ENCODE measurements around the gene POU6F2.

POU6F2 gene

DNA sequence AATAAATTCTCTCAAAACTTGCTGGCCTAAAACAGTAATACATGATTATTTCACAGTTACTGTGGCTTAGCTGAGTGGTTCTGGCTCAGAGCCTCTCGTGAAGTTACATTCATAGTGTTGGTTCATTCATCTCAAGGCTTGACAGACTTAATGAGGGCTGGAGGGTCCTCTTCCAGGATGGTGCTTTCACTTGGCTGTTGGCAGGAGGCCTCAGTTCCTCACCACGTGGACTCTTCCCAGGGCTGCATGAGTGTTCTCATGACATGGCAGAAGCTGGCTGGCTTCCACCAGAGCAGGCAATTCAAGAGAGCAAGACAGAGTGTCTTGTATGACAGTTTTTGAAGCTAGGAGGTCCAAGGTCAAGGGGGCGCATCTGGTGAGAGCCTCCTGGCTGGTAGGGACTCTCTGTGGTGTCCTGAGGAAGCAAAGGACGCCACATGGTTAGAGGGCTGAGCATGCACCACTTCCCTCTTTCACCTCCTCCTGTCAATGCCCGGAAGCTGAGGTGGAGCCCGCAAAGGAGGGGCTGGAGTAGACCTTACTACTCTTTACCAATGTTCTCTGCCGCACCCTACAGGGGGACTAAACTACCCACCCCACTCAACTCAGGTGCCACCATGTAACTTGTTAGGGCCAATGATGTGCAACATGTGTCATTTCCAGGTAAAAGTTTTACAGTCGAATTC, 530.3 kb downstream of the POU6F2 start (continued):
- TF ChIP-seq ZNF16 (tag by site-specific recombination; IDR thresholded peaks at IDR 0.05; ENCODE audit: low read depth) (no peak), ZNF155 (tag by site-specific recombination; IDR thresholded peaks at IDR 0.05) (no peak), ZNF501 (tag by site-specific recombination; IDR thresholded peaks at IDR 0.05) (no peak), ZNF664 (tag by site-specific recombination; IDR thresholded peaks at IDR 0.05) (no peak), ZNF747 (tag by site-specific recombination; IDR thresholded peaks at IDR 0.05) (no peak)
- TF ChIP-seq, protein P1, sequence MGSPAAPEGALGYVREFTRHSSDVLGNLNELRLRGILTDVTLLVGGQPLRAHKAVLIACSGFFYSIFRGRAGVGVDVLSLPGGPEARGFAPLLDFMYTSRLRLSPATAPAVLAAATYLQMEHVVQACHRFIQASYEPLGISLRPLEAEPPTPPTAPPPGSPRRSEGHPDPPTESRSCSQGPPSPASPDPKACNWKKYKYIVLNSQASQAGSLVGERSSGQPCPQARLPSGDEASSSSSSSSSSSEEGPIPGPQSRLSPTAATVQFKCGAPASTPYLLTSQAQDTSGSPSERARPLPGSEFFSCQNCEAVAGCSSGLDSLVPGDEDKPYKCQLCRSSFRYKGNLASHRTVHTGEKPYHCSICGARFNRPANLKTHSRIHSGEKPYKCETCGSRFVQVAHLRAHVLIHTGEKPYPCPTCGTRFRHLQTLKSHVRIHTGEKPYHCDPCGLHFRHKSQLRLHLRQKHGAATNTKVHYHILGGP (tag by site-specific recombination; IDR thresholded peaks at IDR 0.05) = no peak

DNA sequence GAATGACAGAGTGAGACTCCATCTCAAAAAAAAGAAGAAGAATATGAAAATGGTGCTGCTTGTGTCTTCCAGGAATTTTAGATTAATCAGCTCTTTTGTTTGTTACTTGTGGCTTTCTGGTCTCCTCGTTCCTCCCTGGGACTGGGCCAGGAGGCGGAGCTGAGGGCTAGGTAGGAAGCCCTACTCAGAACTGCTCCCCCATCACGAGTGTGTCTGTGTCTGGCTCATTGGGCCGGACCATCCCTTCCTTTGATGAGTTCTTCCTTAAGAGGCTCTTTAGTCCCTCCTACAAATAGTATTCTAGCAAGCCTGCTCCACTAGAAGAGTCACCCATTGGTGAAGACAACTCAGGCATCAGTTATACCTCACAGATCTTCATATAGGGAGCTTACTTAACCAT, 531.7 kb downstream of the POU6F2 start:
- TF ChIP-seq, protein P2, sequence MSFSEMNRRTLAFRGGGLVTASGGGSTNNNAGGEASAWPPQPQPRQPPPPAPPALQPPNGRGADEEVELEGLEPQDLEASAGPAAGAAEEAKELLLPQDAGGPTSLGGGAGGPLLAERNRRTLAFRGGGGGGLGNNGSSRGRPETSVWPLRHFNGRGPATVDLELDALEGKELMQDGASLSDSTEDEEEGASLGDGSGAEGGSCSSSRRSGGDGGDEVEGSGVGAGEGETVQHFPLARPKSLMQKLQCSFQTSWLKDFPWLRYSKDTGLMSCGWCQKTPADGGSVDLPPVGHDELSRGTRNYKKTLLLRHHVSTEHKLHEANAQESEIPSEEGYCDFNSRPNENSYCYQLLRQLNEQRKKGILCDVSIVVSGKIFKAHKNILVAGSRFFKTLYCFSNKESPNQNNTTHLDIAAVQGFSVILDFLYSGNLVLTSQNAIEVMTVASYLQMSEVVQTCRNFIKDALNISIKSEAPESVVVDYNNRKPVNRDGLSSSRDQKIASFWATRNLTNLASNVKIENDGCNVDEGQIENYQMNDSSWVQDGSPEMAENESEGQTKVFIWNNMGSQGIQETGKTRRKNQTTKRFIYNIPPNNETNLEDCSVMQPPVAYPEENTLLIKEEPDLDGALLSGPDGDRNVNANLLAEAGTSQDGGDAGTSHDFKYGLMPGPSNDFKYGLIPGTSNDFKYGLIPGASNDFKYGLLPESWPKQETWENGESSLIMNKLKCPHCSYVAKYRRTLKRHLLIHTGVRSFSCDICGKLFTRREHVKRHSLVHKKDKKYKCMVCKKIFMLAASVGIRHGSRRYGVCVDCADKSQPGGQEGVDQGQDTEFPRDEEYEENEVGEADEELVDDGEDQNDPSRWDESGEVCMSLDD (tag by site-specific recombination; IDR thresholded peaks at IDR 0.05) = no peak
- TF ChIP-seq AEBP2 (tag by site-specific recombination; IDR thresholded peaks at IDR 0.05; ENCODE audit: borderline replicate concordance) (no peak), ZNF398 (tag by site-specific recombination; IDR thresholded peaks at IDR 0.05) (no peak), ZSCAN5A (tag by site-specific recombination; IDR thresholded peaks at IDR 0.05) (no peak)
- H3K4me3 ChIP-seq (ENCODE audit: low read depth, low read length) = no peak overlapping the region
- H3K36me3 ChIP-seq (ENCODE audit: control insufficient read depth in 2 of 2, insufficient read depth in 1 of 2, low read length in 2 of 2) = no peaks in the 10 kb centered on the region
- H3K27ac ChIP-seq (ENCODE audit: extremely low read depth, low read depth, low read length) = no peak overlapping the region
- no peaks in the 10 kb centered on the region for H3K9me3 ChIP-seq (ENCODE audit: control insufficient read depth, insufficient read depth, low read depth, low read length)
- H3K4me1 ChIP-seq (ENCODE audit: control insufficient read depth, insufficient read depth, low read length) = no peaks in the 10 kb centered on the region
- ChIA-PET CTCF (interaction anchor here (0.6 to 1.0 kb wide), 3 partner anchors 10 to 592 kb away, joined by 3 to 5 read pairs (median 5); no protein-coding TSS in a partner anchor), POLR2A (no interaction called here)

DNA sequence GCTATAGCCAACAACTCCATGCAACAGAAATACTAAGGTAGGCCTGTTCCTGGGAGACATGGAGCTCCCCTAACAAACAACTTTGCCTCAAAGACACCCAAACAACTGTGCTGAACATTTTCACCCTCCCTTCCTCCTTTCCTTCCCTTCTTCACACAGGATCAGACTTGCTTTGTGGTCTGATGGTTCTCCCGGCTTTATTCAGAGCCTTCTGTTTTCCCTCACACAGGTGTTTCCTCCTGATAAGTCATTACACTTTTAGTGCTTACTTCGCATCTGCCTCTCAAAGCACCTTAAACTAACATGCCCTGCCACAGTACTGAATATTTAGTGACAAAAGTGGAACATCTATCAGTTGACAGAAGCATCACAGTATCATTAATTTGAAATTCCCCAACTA, 532.2 kb downstream of the POU6F2 start:
- Histone ChIP-seq H3K4me3 (ENCODE audit: low read depth, low read length) (no peak overlapping the region), H3K27ac (ENCODE audit: extremely low read depth, low read depth, low read length) (no peak overlapping the region), H3K4me1 (ENCODE audit: control insufficient read depth, insufficient read depth, low read length) (no peaks in the 10 kb centered on the region), H3K9me3 (ENCODE audit: control insufficient read depth, insufficient read depth, low read depth, low read length) (no peaks in the 10 kb centered on the region), H3K36me3 (ENCODE audit: control insufficient read depth in 2 of 2, insufficient read depth in 1 of 2, low read length in 2 of 2) (no peaks in the 10 kb centered on the region)
- ChIA-PET POLR2A (no interaction called here), CTCF (interaction anchor here (0.6 to 1.0 kb wide), 3 partner anchors 9 to 593 kb away, joined by 3 to 5 read pairs (median 5); no protein-coding TSS in a partner anchor)
- TF ChIP-seq ZNF292 (tag by site-specific recombination; IDR thresholded peaks at IDR 0.05; ENCODE audit: borderline replicate concordance, low read depth) (no peak), ZNF394 (tag by site-specific recombination; IDR thresholded peaks at IDR 0.05; ENCODE audit: borderline replicate concordance) (no peak), ZNF513 (tag by site-specific recombination; IDR thresholded peaks at IDR 0.05) (no peak), ZNF555 (tag by site-specific recombination; conservative IDR thresholded peaks at IDR 0.05) (no peak), ZNF24 (tag by site-specific recombination; IDR thresholded peaks at IDR 0.05) (no peak), ZNF596 (tag by site-specific recombination; IDR thresholded peaks at IDR 0.05) (no peak), ZNF768 (tag by site-specific recombination; IDR thresholded peaks at IDR 0.05) (no peak), ZNF223 (tag by site-specific recombination; IDR thresholded peaks at IDR 0.05) (no peak), ZNF132 (tag by site-specific recombination; IDR thresholded peaks at IDR 0.05; ENCODE audit: borderline replicate concordance) (no peak)
- TF ChIP-seq, protein P3, sequence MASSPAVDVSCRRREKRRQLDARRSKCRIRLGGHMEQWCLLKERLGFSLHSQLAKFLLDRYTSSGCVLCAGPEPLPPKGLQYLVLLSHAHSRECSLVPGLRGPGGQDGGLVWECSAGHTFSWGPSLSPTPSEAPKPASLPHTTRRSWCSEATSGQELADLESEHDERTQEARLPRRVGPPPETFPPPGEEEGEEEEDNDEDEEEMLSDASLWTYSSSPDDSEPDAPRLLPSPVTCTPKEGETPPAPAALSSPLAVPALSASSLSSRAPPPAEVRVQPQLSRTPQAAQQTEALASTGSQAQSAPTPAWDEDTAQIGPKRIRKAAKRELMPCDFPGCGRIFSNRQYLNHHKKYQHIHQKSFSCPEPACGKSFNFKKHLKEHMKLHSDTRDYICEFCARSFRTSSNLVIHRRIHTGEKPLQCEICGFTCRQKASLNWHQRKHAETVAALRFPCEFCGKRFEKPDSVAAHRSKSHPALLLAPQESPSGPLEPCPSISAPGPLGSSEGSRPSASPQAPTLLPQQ (tag by site-specific recombination; IDR thresholded peaks at IDR 0.05) = no peak

All from HEK293 (cell line).